ENCODE measurements around the gene TOLLIP.

Gene TOLLIP

GRCh38 chr11:1277936-1278512 is 31.4 kb downstream of the TOLLIP start:
- H3K4me3 ChIP-seq = no peak overlapping the region
- no peak for TF ChIP-seq CTCF (IDR thresholded peaks at IDR 0.05)
- no peak for DNase-seq (ENCODE audit: low spot score)
- H3K27ac ChIP-seq = no peak overlapping the region

GRCh38 chr11:1276866-1277615 is 32.4 kb downstream of the TOLLIP start:
- no peak for DNase-seq (ENCODE audit: low spot score)
- no peak overlapping the region for H3K4me3 ChIP-seq
- no peak overlapping the region for H3K27ac ChIP-seq
- no peak for TF ChIP-seq CTCF (IDR thresholded peaks at IDR 0.05)

GRCh38 chr11:1276041-1276790 is 33.2 kb downstream of the TOLLIP start:
- no peak for TF ChIP-seq CTCF (IDR thresholded peaks at IDR 0.05)
- H3K4me3 ChIP-seq = no peak overlapping the region
- no peak overlapping the region for H3K27ac ChIP-seq
- DNase-seq (ENCODE audit: low spot score) = no peak

GRCh38 chr11:1275021-1275420 is 34.4 kb downstream of the TOLLIP start:
- no peak for DNase-seq (ENCODE audit: low spot score)
- TF ChIP-seq CTCF (IDR thresholded peaks at IDR 0.05) = no peak
- Histone ChIP-seq H3K27ac (no peak overlapping the region), H3K4me3 (no peak overlapping the region)

- Histone ChIP-seq H3K27ac (no peak overlapping the region), H3K4me3 (no peak overlapping the region)
- no peak for TF ChIP-seq CTCF (IDR thresholded peaks at IDR 0.05)
- no peak for DNase-seq (ENCODE audit: low spot score)
These were observed 34.9 kb downstream of the TOLLIP start for GRCh38 chr11:1274501-1274900.

GRCh38 chr11:1272531-1272930 is 36.9 kb downstream of the TOLLIP start:
- no peak for TF ChIP-seq CTCF (IDR thresholded peaks at IDR 0.05)
- H3K27ac ChIP-seq = no peak overlapping the region
- no peak overlapping the region for H3K4me3 ChIP-seq
- no peak for DNase-seq (ENCODE audit: low spot score)

Data from coronary artery (tissue), 2 donors.